Endothelial cell of umbilical vein (primary cell): ENCODE data around the gene BIRC2.

Source experiments
- POLR2A ChIP-seq: IDR thresholded peaks from 2 replicates; pipeline ENCODE4 v1.6.1; 2012; ENCODE audit warnings: low read depth, mild to moderate bottlenecking, control low read depth, low read length
- TF ChIP-seq, protein P1 (sequence below), 2 donors: IDR thresholded peaks; 1 replicate in 1 of 2; 2 replicates in 1 of 2; pipeline ENCODE4 v1.5.1; 2011; ENCODE audit warnings: low read length in 2 of 2, mild to moderate bottlenecking in 2 of 2, moderate library complexity in 2 of 2, control low read depth in 1 of 2, inconsistent platforms in 1 of 2, low read depth in 1 of 2; ENCODE audit not compliant: insufficient read depth in 1 of 2; ENCODE audit errors: extremely low read depth in 1 of 2

DNA sequence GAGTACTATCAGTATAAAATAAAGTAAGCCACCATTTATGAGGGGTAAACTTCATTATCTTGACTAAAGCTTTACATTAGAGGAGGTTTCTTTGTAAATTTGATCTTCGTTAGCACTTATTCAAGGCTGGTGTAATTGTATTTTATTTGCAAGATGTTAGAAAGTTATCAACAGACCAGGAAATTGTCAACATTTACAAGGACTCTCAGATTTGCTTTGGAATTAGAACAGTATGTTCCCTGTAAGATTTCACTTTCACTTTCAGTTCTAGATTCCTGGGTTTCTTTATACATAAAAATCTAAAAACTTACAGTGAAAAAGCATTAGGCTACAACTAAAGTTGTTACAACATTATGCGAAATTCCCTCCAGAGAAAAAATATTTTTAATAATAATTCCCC is 34.3 kb upstream of the BIRC2 start:
- TF ChIP-seq POLR2A, result no peak
- TF ChIP-seq, protein P1, sequence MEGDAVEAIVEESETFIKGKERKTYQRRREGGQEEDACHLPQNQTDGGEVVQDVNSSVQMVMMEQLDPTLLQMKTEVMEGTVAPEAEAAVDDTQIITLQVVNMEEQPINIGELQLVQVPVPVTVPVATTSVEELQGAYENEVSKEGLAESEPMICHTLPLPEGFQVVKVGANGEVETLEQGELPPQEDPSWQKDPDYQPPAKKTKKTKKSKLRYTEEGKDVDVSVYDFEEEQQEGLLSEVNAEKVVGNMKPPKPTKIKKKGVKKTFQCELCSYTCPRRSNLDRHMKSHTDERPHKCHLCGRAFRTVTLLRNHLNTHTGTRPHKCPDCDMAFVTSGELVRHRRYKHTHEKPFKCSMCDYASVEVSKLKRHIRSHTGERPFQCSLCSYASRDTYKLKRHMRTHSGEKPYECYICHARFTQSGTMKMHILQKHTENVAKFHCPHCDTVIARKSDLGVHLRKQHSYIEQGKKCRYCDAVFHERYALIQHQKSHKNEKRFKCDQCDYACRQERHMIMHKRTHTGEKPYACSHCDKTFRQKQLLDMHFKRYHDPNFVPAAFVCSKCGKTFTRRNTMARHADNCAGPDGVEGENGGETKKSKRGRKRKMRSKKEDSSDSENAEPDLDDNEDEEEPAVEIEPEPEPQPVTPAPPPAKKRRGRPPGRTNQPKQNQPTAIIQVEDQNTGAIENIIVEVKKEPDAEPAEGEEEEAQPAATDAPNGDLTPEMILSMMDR (IDR thresholded peaks at IDR 0.05; ENCODE audit: extremely low read depth in 1 of 2, insufficient read depth in 1 of 2, low read depth in 1 of 2, low read length in 2 of 2), result no peak
